Nephron progenitor cell (in vitro differentiated cells): ENCODE results near the gene SALL1.

Experiments used
- DNase-seq: peaks from one replicate; pipeline ENCODE4 v3.0.0; 2021
- H3K27ac Mint-ChIP-seq: 2 replicates; pipeline ENCODE4 v1.8.0; 2021; ENCODE audit warnings: mild to moderate bottlenecking, moderate library complexity, mixed read lengths
- H3K27me3 Mint-ChIP-seq: 2 replicates; pipeline ENCODE4 v1.8.0; 2021; ENCODE audit warnings: mild to moderate bottlenecking, low read depth, mixed read lengths; ENCODE audit not compliant: poor library complexity
- H3K36me3 Mint-ChIP-seq: 2 replicates; pipeline ENCODE4 v1.8.0; 2021; ENCODE audit warnings: low read depth, mixed read lengths
- H3K4me1 Mint-ChIP-seq: 2 replicates; pipeline ENCODE4 v1.8.0; 2021; ENCODE audit warnings: mixed read lengths
- H3K4me3 Mint-ChIP-seq: 2 replicates; pipeline ENCODE4 v1.8.0; 2021; ENCODE audit warnings: mild to moderate bottlenecking, moderate library complexity, mixed read lengths
- H3K9me3 Mint-ChIP-seq: 2 replicates; pipeline ENCODE4 v1.8.0; 2021; ENCODE audit warnings: mild to moderate bottlenecking, moderate library complexity, mixed read lengths
- CTCF ChIP-seq: fragments of 200-600 bp; sonication (generic); IDR thresholded peaks from 2 replicates; pipeline ENCODE4 v1.5.0; 2021; ENCODE audit warnings: antibody characterized with exemption

The SALL1 gene

DNA sequence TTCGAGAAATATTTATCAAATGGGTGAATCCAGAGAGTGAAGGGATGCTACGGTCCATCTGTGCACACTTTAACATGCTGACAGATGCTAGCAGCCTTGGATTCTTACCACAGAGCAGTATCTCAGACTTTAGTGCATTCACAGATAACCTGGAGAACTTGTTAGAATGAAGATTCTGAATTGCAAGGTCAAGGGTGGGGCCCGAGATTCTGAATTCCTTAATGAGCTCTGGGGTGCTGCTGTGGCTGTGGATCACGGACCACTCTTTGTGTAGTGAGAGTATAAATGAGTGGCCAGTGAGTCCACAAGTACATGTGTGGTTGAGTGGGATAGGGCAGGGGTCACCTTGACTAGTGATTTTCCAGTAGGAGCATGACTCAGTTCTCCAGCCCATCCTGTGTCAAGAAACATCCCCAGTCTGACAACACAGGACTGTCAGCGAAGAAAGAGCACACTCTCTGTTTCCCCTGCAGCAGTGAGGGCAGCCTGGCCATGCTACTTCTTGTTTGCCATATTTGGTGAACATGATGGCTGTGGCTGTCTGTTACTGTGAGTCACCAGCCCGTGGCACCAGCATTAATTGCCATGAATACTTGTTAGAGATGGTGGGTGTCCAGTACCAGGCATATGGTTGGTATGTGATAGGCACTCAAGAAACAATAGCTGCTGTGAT, 13.0 kb upstream of the SALL1 start:
- no peak for TF ChIP-seq CTCF
- peaks cover 80% of the 10 kb centered on the region for H3K4me1 Mint-ChIP-seq
- peak overlapping the region; percentile 58 for H3K27ac Mint-ChIP-seq
- DNase-seq: no peak
- no peak overlapping the region for H3K4me3 Mint-ChIP-seq
- H3K9me3 Mint-ChIP-seq: peaks cover 10% of the 10 kb centered on the region
- H3K27me3 Mint-ChIP-seq: no peaks in the 10 kb centered on the region
- peaks cover 33% of the 10 kb centered on the region for H3K36me3 Mint-ChIP-seq

- no peak for TF ChIP-seq CTCF
- Mint-ChIP-seq H3K27me3 (no peaks in the 10 kb centered on the region), H3K36me3 (peaks cover 27% of the 10 kb centered on the region), H3K4me1 (peaks cover 86% of the 10 kb centered on the region), H3K4me3 (no peak overlapping the region), H3K27ac (peak overlapping the region; percentile 75), H3K9me3 (peaks cover 3% of the 10 kb centered on the region)
- no peak for DNase-seq
Observed at GRCh38 chr16:51163366-51163765, 12.3 kb upstream of the SALL1 start.

- Mint-ChIP-seq H3K4me3 (no peak overlapping the region), H3K9me3 (peaks cover 3% of the 10 kb centered on the region), H3K27ac (peak overlapping the region; percentile 40), H3K27me3 (no peaks in the 10 kb centered on the region), H3K36me3 (peaks cover 9% of the 10 kb centered on the region), H3K4me1 (peaks cover 95% of the 10 kb centered on the region)
- DNase-seq: no peak
- no peak for TF ChIP-seq CTCF
Observed at GRCh38 chr16:51161440-51162195, 10.5 kb upstream of the SALL1 start.

DNA sequence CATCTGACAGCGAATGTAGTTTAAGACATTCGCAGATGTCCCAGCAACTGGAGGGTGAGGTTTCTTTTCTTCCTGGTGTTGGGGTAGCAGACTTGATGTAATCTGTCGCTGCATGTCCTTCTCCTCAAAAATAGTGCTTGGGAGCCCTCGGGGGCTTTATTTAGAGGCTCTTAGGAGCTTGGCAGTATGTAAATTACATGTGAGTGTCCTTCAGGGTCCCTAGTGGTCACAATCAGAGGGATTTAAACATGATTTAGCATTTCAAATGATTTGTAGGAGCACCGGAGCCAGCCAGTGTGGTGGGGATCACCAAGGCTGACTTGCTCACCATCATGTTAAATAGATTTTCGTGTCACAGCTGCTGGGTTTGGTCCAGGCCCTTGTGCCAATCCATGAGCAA, 8.8 kb upstream of the SALL1 start:
- H3K27ac Mint-ChIP-seq: peak overlapping the region; percentile 20
- TF ChIP-seq CTCF: peak; percentile 8
- peaks cover 3% of the 10 kb centered on the region for H3K9me3 Mint-ChIP-seq
- peaks cover 91% of the 10 kb centered on the region for H3K4me1 Mint-ChIP-seq
- H3K27me3 Mint-ChIP-seq: no peaks in the 10 kb centered on the region
- H3K4me3 Mint-ChIP-seq: peak overlapping the region; percentile 16
- no peak for DNase-seq
- H3K36me3 Mint-ChIP-seq: peaks cover 6% of the 10 kb centered on the region

DNA sequence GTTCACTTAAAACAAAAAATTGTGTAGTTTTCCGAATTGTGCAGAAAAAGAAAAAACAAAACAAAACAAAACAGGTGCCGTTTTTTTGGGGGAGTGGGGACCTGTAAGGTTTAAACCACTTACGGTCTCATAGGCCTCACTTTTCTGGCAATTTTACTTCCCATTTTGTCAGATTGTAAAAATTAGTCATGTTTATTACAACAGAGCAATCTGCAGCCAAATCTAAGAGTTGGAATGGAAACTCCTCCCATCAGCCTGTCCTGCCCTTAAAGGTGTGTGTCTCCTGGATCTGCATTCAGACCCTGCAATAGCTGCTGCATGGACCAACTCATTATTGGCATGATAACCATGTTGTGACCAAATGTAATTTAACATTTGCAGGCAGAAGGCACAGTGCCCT, 8.2 kb upstream of the SALL1 start:
- Mint-ChIP-seq H3K4me3 (no peak overlapping the region), H3K27me3 (no peaks in the 10 kb centered on the region), H3K4me1 (peaks cover 88% of the 10 kb centered on the region), H3K36me3 (peaks cover 6% of the 10 kb centered on the region), H3K27ac (peak overlapping the region; percentile 20), H3K9me3 (peaks cover 3% of the 10 kb centered on the region)
- no peak for TF ChIP-seq CTCF
- no peak for DNase-seq
